HepG2 (cell line): ENCODE data around the gene AGT. TPM values are rescaled to one million over a fixed set of nuclear protein-coding genes. Genes with fewer than 3 reads are reported as not detected.

Experiments used
- MBD4 ChIP-seq: IDR thresholded peaks from 2 replicates; pipeline ENCODE4 v1.6.1; 2012; ENCODE audit warnings: low read length, inconsistent platforms, borderline replicate concordance
- MTA1 ChIP-seq: sonication (generic); formaldehyde crosslinking; IDR thresholded peaks from 2 replicates; pipeline ENCODE4 v1.4.0; 2020; ENCODE audit warnings: missing genetic modification reagents, mild to moderate bottlenecking, borderline replicate concordance
- NR2F1 ChIP-seq, 2 experiments: fragments of 450-650 bp in 1 of 2; formaldehyde crosslinking in 1 of 2; IDR thresholded peaks; 2 replicates each; pipeline versions ENCODE4 v1.5.0 to v1.6.1; 2016 to 2020; ENCODE audit warnings: mild to moderate bottlenecking in 1 of 2, missing compliant biosample characterization in 1 of 2, missing genetic modification reagents in 1 of 2, moderate library complexity in 1 of 2
- RXRB ChIP-seq: IDR thresholded peaks from 2 replicates; pipeline ENCODE4 v1.6.1; 2016; ENCODE audit warnings: borderline replicate concordance, missing genetic modification reagents, missing compliant biosample characterization
- TCF12 ChIP-seq, 2 experiments: fragments of 450-650 bp in 1 of 2; sonication (generic) in 1 of 2; formaldehyde crosslinking in 1 of 2; IDR thresholded peaks; 2 replicates each; pipeline versions ENCODE4 v1.6.1 to v1.8.0; 2017 to 2022; ENCODE audit warnings: antibody characterized with exemption in 1 of 2, mild to moderate bottlenecking in 1 of 2, missing genetic modification reagents in 1 of 2, moderate library complexity in 1 of 2
- ZFY ChIP-seq: sonication (generic); formaldehyde crosslinking; IDR thresholded peaks from 2 replicates; pipeline ENCODE4 v1.4.0; 2020; ENCODE audit warnings: missing genetic modification reagents
- ZNF614 ChIP-seq: IDR thresholded peaks from 2 replicates; pipeline ENCODE4 v1.6.1; 2018; ENCODE audit warnings: missing biosample characterization, missing genetic modification reagents, inconsistent platforms, borderline replicate concordance
- polyA plus RNA-seq, 8 experiments: library from polyadenylated mRNA; depleted of rRNA in 3 of 8; stranded (reverse) in 7 of 8; unstranded in 1 of 8; fragments of >200 nt; fragmentation: Illumina TruSeq in 4 of 8; extraction: Trizol in 4 of 8; gene quantifications; 2 replicates each; pipeline versions ENCODE4 v1.2.1 to v1.2.3, GENCODE V29; 2011 to 2016; ENCODE audit warnings: low read depth in 4 of 8, missing spikeins in 1 of 8, mixed read lengths in 1 of 8; ENCODE audit not compliant: insufficient read depth in 1 of 8
- total RNA-seq, 5 experiments: library from RNA; depleted of rRNA; stranded (reverse); fragments of >200 nt; fragmentation: Illumina TruSeq; extraction: Trizol; gene quantifications; 2 replicates each; pipeline ENCODE4 v1.2.3, GENCODE V29; 2016; ENCODE audit warnings: low read depth in 1 of 5
- TF ChIP-seq, protein P1 (sequence below): sonication (generic); formaldehyde crosslinking; IDR thresholded peaks from 2 replicates; pipeline ENCODE4 v1.5.0; 2020; ENCODE audit warnings: missing genetic modification reagents
- TF ChIP-seq, protein P2 (sequence below): sonication (generic); formaldehyde crosslinking; IDR thresholded peaks from 2 replicates; pipeline ENCODE4 v1.4.0; 2020; ENCODE audit warnings: mild to moderate bottlenecking, missing genetic modification reagents
- TF ChIP-seq, protein P3 (sequence below): sonication (generic); formaldehyde crosslinking; IDR thresholded peaks from 2 replicates; pipeline ENCODE4 v1.4.0; 2020; ENCODE audit warnings: mild to moderate bottlenecking, missing genetic modification reagents

AGT gene
- total and polyA plus RNA-seq, 2 of the 13 experiments (the other 11 are each of a cell fraction or from before 2014, with no cell fraction given): 892 to 2,071 TPM

DNA sequence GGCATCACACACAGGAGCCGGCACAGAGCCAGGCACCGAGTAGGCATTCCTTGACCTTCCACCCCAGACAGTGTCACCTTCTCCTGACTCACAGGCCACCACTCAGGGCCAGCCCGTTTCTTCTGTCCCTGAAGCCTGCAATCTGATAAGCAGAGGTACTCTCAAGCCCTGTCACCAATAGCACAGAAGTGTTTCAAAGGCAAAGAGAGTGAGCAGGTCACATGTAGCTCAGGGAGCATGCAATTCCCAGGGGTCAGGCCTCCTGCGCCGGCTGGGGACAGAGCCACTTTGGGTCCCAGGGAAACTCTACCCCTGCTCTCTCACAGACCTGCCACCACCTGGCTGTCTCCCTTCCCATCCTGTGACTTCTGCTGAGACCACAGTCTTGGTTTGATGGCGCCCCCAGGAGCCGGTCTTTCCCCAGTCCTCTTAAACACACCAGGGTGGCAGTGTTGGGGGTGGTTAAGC lies 46.5 kb upstream of the AGT start (continued):
- TF ChIP-seq MBD4 (no peak), MTA1 (0 out of 2 replicates have a peak, but pooled peaks have one; percentile 28), TCF12 (IDR thresholded peaks at IDR 0.05) (no peak), TCF12 (CRISPR knock-in tag; IDR thresholded peaks at IDR 0.05) (no peak), RXRB (CRISPR knock-in tag) (no peak), ZNF614 (no peak), ZFY (CRISPR knock-in tag) (0 out of 2 replicates have a peak, but pooled peaks have one; percentile 21), NR2F1 (CRISPR knock-in tag; IDR thresholded peaks at IDR 0.05) (no peak)
- TF ChIP-seq, protein P1, sequence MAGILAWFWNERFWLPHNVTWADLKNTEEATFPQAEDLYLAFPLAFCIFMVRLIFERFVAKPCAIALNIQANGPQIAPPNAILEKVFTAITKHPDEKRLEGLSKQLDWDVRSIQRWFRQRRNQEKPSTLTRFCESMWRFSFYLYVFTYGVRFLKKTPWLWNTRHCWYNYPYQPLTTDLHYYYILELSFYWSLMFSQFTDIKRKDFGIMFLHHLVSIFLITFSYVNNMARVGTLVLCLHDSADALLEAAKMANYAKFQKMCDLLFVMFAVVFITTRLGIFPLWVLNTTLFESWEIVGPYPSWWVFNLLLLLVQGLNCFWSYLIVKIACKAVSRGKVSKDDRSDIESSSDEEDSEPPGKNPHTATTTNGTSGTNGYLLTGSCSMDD (CRISPR knock-in tag): no peak
- TF ChIP-seq, protein P2, sequence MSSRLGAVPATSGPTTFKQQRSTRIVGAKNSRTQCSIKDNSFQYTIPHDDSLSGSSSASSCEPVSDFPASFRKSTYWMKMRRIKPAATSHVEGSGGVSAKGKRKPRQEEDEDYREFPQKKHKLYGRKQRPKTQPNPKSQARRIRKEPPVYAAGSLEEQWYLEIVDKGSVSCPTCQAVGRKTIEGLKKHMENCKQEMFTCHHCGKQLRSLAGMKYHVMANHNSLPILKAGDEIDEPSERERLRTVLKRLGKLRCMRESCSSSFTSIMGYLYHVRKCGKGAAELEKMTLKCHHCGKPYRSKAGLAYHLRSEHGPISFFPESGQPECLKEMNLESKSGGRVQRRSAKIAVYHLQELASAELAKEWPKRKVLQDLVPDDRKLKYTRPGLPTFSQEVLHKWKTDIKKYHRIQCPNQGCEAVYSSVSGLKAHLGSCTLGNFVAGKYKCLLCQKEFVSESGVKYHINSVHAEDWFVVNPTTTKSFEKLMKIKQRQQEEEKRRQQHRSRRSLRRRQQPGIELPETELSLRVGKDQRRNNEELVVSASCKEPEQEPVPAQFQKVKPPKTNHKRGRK: 0 out of 2 replicates have a peak, but pooled peaks have one; percentile 42
- TF ChIP-seq, protein P3, sequence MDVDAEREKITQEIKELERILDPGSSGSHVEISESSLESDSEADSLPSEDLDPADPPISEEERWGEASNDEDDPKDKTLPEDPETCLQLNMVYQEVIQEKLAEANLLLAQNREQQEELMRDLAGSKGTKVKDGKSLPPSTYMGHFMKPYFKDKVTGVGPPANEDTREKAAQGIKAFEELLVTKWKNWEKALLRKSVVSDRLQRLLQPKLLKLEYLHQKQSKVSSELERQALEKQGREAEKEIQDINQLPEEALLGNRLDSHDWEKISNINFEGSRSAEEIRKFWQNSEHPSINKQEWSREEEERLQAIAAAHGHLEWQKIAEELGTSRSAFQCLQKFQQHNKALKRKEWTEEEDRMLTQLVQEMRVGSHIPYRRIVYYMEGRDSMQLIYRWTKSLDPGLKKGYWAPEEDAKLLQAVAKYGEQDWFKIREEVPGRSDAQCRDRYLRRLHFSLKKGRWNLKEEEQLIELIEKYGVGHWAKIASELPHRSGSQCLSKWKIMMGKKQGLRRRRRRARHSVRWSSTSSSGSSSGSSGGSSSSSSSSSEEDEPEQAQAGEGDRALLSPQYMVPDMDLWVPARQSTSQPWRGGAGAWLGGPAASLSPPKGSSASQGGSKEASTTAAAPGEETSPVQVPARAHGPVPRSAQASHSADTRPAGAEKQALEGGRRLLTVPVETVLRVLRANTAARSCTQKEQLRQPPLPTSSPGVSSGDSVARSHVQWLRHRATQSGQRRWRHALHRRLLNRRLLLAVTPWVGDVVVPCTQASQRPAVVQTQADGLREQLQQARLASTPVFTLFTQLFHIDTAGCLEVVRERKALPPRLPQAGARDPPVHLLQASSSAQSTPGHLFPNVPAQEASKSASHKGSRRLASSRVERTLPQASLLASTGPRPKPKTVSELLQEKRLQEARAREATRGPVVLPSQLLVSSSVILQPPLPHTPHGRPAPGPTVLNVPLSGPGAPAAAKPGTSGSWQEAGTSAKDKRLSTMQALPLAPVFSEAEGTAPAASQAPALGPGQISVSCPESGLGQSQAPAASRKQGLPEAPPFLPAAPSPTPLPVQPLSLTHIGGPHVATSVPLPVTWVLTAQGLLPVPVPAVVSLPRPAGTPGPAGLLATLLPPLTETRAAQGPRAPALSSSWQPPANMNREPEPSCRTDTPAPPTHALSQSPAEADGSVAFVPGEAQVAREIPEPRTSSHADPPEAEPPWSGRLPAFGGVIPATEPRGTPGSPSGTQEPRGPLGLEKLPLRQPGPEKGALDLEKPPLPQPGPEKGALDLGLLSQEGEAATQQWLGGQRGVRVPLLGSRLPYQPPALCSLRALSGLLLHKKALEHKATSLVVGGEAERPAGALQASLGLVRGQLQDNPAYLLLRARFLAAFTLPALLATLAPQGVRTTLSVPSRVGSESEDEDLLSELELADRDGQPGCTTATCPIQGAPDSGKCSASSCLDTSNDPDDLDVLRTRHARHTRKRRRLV (CRISPR knock-in tag): no peak
